K562 (cell line): ENCODE measurements around the gene LRMDA.

Source experiments
- CBFA2T2 ChIP-seq: fragments of 450-650 bp; conservative IDR thresholded peaks from 2 replicates; pipeline ENCODE4 v1.6.1; 2017; ENCODE audit warnings: mild to moderate bottlenecking
- EGR1 ChIP-seq: fragments of 450-650 bp; conservative IDR thresholded peaks from 2 replicates; pipeline ENCODE4 v1.6.1; 2017; ENCODE audit warnings: mild to moderate bottlenecking
- EZH2 ChIP-seq: IDR thresholded peaks from 2 replicates; pipeline ENCODE4 v1.6.1; 2012; ENCODE audit warnings: low read depth, mild to moderate bottlenecking, inconsistent platforms, low read length, borderline replicate concordance
- MTA2 ChIP-seq: fragments of 450-650 bp; IDR thresholded peaks from 2 replicates; pipeline ENCODE4 v1.6.1; 2016; ENCODE audit warnings: low read depth
- NR1H2 ChIP-seq: sonication (generic); formaldehyde crosslinking; IDR thresholded peaks from 2 replicates; pipeline ENCODE4 v1.4.0; 2020; ENCODE audit warnings: mild to moderate bottlenecking, missing genetic modification reagents
- PTBP1 ChIP-seq: fragments of 200-400 bp; formaldehyde crosslinking; IDR thresholded peaks from 2 replicates; pipeline ENCODE4 v1.6.1; 2017; ENCODE audit warnings: low read depth, low read length
- RBM25 ChIP-seq: fragments of 200-400 bp; formaldehyde crosslinking; IDR thresholded peaks from 2 replicates; pipeline ENCODE4 v1.6.1; 2018; ENCODE audit warnings: low read length, low read depth, moderate library complexity; ENCODE audit not compliant: severe bottlenecking
- USF2 ChIP-seq: sonication (generic); formaldehyde crosslinking; IDR thresholded peaks from 2 replicates; pipeline ENCODE4 v1.5.0; 2020; ENCODE audit warnings: missing genetic modification reagents
- ZBTB34 ChIP-seq: fragments of 250-450 bp; sonication (Bioruptor Pico); IDR thresholded peaks from 2 replicates; pipeline ENCODE4 v1.8.0; 2021; ENCODE audit warnings: mild to moderate bottlenecking, moderate library complexity
- ZNF23 ChIP-seq: fragments of 250-450 bp; sonication (Bioruptor Pico); IDR thresholded peaks from 2 replicates; pipeline ENCODE4 v1.4.0; 2020; ENCODE audit warnings: mild to moderate bottlenecking
- ZNF76 ChIP-seq: fragments of 250-450 bp; sonication (Bioruptor Pico); IDR thresholded peaks from 2 replicates; pipeline ENCODE4 v1.4.0; 2020; ENCODE audit warnings: mild to moderate bottlenecking, moderate library complexity, borderline replicate concordance
- TF ChIP-seq, protein P1 (sequence below), 3 experiments: IDR thresholded peaks in 2 of 3; conservative IDR thresholded peaks in 1 of 3; 2 replicates each; pipeline ENCODE4 v1.5.1; 2011 to 2012; ENCODE audit warnings: low read length in 3 of 3, mild to moderate bottlenecking in 3 of 3, control low read depth in 2 of 3, improper control_type of control experiment in 1 of 3, inconsistent platforms in 1 of 3, low read depth in 1 of 3, mixed read lengths in 1 of 3, moderate library complexity in 1 of 3; ENCODE audit not compliant: insufficient read depth in 2 of 3
- TF ChIP-seq, protein P2 (sequence below): fragments of 450-650 bp; IDR thresholded peaks from 2 replicates; pipeline ENCODE4 v1.6.1; 2016
- TF ChIP-seq, protein P3 (sequence below): IDR thresholded peaks from 2 replicates; pipeline ENCODE4 v1.6.1; 2014; ENCODE audit warnings: antibody characterized with exemption

- no peak for TF ChIP-seq NR1H2 (CRISPR knock-in tag)
- no peak for TF ChIP-seq RBM25
- TF ChIP-seq ZNF76 (CRISPR knock-in tag), result no peak
- no peak for TF ChIP-seq MTA2
- no peak for TF ChIP-seq ZBTB34 (CRISPR knock-in tag)
- no peak for TF ChIP-seq USF2 (CRISPR knock-in tag)
- TF ChIP-seq, protein P1, sequence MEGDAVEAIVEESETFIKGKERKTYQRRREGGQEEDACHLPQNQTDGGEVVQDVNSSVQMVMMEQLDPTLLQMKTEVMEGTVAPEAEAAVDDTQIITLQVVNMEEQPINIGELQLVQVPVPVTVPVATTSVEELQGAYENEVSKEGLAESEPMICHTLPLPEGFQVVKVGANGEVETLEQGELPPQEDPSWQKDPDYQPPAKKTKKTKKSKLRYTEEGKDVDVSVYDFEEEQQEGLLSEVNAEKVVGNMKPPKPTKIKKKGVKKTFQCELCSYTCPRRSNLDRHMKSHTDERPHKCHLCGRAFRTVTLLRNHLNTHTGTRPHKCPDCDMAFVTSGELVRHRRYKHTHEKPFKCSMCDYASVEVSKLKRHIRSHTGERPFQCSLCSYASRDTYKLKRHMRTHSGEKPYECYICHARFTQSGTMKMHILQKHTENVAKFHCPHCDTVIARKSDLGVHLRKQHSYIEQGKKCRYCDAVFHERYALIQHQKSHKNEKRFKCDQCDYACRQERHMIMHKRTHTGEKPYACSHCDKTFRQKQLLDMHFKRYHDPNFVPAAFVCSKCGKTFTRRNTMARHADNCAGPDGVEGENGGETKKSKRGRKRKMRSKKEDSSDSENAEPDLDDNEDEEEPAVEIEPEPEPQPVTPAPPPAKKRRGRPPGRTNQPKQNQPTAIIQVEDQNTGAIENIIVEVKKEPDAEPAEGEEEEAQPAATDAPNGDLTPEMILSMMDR (IDR thresholded peaks at IDR 0.05 in 2 of 3, conservative IDR thresholded peaks at IDR 0.05 in 1 of 3; ENCODE audit: insufficient read depth in 2 of 3, low read depth in 1 of 3, low read length in 3 of 3), result no peak
- TF ChIP-seq, protein P2, sequence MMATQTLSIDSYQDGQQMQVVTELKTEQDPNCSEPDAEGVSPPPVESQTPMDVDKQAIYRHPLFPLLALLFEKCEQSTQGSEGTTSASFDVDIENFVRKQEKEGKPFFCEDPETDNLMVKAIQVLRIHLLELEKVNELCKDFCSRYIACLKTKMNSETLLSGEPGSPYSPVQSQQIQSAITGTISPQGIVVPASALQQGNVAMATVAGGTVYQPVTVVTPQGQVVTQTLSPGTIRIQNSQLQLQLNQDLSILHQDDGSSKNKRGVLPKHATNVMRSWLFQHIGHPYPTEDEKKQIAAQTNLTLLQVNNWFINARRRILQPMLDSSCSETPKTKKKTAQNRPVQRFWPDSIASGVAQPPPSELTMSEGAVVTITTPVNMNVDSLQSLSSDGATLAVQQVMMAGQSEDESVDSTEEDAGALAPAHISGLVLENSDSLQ, result no peak
- no peak for TF ChIP-seq PTBP1
- no peak for TF ChIP-seq ZNF23 (CRISPR knock-in tag)
- TF ChIP-seq, protein P3, sequence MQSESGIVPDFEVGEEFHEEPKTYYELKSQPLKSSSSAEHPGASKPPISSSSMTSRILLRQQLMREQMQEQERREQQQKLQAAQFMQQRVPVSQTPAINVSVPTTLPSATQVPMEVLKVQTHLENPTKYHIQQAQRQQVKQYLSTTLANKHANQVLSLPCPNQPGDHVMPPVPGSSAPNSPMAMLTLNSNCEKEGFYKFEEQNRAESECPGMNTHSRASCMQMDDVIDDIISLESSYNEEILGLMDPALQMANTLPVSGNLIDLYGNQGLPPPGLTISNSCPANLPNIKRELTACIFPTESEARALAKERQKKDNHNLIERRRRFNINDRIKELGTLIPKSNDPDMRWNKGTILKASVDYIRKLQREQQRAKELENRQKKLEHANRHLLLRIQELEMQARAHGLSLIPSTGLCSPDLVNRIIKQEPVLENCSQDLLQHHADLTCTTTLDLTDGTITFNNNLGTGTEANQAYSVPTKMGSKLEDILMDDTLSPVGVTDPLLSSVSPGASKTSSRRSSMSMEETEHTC, result no peak
- TF ChIP-seq EZH2, result no peak
- TF ChIP-seq CBFA2T2, result no peak
- TF ChIP-seq EGR1, result no peak
Measured at GRCh38 chr10:75857896-75858295, 426.5 kb downstream of the LRMDA start.
